ENCODE data around the gene GLIS2.

Gene GLIS2

GRCh38 chr16:4361033-4361943 lies 45.4 kb downstream of the GLIS2 start:
- DNase-seq (ENCODE audit: low spot score): no peak
- TF ChIP-seq CTCF (IDR thresholded peaks at IDR 0.05; ENCODE audit: borderline replicate concordance, control extremely low read depth, extremely low read depth, insufficient read depth, missing control alignments): no peak
- in situ Hi-C loops (cut with MboI; ENCODE audit: low sequenced_read_pairs, unreplicated experiment): no loop called here

GRCh38 chr16:4361944-4362311 lies 46.1 kb downstream of the GLIS2 start:
- DNase-seq (ENCODE audit: low spot score): no peak
- TF ChIP-seq CTCF (IDR thresholded peaks at IDR 0.05; ENCODE audit: borderline replicate concordance, control extremely low read depth, extremely low read depth, insufficient read depth, missing control alignments): no peak
- in situ Hi-C loops (cut with MboI; ENCODE audit: low sequenced_read_pairs, unreplicated experiment): no loop called here

GRCh38 chr16:4362476-4363135 lies 46.7 kb downstream of the GLIS2 start:
- no peak for DNase-seq (ENCODE audit: low spot score)
- in situ Hi-C loops (cut with MboI; ENCODE audit: low sequenced_read_pairs, unreplicated experiment): no loop called here
- TF ChIP-seq CTCF (IDR thresholded peaks at IDR 0.05; ENCODE audit: borderline replicate concordance, control extremely low read depth, extremely low read depth, insufficient read depth, missing control alignments): no peak

- no peak for DNase-seq (ENCODE audit: low spot score)
- no peak for TF ChIP-seq CTCF (IDR thresholded peaks at IDR 0.05; ENCODE audit: borderline replicate concordance, control extremely low read depth, extremely low read depth, insufficient read depth, missing control alignments)
- in situ Hi-C loops (cut with MboI; ENCODE audit: low sequenced_read_pairs, unreplicated experiment): no loop called here
These were observed 48.5 kb downstream of the GLIS2 start for GRCh38 chr16:4364196-4365013.

GRCh38 chr16:4365014-4365406 lies 49.1 kb downstream of the GLIS2 start:
- no peak for TF ChIP-seq CTCF (IDR thresholded peaks at IDR 0.05; ENCODE audit: borderline replicate concordance, control extremely low read depth, extremely low read depth, insufficient read depth, missing control alignments)
- in situ Hi-C loops (cut with MboI; ENCODE audit: low sequenced_read_pairs, unreplicated experiment): no loop called here
- no peak for DNase-seq (ENCODE audit: low spot score)

GRCh38 chr16:4365615-4366014 lies 49.7 kb downstream of the GLIS2 start:
- DNase-seq (ENCODE audit: low spot score): no peak
- no peak for TF ChIP-seq CTCF (IDR thresholded peaks at IDR 0.05; ENCODE audit: borderline replicate concordance, control extremely low read depth, extremely low read depth, insufficient read depth, missing control alignments)
- in situ Hi-C loops (cut with MboI; ENCODE audit: low sequenced_read_pairs, unreplicated experiment): no loop called here

Measured in GM13976 (cell line).